Endothelial cell of hepatic sinusoid (primary cell): ENCODE data around the gene STUM.

Experiments used
- in situ Hi-C: cut with HindIII; loops from 2 replicates; pipeline ENCODE4 v1.10.0; 2017; ENCODE audit warnings: low sequenced_read_pairs

The STUM gene

GRCh38 chr1:226558036-226558650, 9.6 kb downstream of the STUM start:
- in situ Hi-C loops: no loop called here

DNA sequence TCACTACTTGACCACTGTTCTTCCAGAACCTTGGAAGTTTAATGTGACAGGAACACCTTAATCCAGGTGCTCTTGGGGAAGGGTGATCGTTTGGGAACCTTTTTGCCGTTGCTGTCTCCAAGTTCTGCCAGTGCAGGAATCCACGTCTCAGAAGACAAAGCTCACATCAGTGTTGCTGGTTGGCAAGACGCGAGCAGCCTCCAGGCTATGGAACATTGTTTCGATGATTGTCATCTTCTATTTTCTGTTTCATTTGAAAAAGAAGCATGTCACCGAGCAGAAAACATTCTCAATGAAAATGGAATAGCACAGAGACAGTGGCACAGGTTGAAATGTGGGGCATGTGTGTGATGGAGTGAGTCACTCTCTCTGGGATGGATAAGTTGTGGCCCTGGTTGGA, 11.7 kb downstream of the STUM start:
- in situ Hi-C loops: no loop called here

DNA sequence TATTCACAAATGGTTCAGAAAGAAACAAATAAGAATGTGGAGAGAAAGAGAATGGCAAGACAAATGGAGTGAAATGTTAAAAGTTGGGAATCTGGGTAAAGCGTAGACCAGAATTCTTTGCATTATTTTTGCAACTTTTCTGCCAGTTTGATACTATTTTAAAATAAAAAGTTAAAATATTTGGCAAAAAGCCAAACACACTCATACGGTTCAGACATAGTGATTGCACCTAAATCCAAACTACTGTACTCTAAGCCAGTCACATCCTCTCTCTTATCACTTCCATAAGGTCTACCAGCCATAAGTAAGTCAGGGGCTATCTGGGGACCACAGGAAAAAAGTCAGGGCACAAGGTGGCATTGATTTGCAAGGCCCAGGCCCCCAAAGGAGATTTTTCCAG, 14.4 kb downstream of the STUM start:
- in situ Hi-C loops: no loop called here

DNA sequence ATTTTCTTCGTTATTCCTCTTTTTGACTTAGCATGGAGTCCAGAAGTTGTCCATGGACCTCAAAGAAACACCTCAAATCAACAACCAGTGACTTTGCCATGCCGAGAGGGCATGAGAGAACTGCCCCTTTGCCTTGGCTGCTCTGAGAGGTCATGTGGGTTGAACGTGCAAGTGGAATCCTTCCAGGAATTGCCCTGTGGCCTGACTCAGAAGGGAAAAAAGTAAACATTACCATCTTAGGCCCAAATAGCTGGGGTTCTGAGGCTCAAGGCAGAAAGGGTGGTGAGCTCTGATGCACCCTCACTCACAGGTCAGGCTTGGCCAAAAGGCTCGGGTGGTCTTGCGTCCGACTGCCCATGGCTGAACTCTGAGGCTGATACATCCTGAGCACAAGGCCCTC, 15.1 kb downstream of the STUM start:
- in situ Hi-C loops: no loop called here

DNA sequence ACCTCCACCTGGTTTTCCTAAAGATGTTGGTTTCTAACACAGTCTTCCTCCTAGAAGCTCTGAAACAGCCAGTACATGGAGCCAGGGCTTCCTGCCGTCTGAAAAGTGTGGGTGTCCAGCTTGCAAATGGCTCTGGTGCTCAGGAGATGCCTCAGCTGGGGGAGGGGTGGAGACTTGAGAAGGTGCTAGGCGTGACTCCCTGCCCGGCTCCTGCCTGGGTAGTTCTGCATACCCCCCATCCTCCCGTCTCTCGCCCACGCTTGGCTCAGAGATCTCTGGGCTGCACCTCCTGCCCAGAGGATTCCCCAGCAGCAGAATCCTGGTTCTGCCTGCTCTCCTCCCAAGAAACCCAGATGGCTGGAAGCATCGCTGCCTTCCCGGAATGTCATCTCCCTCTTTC, 16.9 kb downstream of the STUM start:
- in situ Hi-C loops: no loop called here

DNA sequence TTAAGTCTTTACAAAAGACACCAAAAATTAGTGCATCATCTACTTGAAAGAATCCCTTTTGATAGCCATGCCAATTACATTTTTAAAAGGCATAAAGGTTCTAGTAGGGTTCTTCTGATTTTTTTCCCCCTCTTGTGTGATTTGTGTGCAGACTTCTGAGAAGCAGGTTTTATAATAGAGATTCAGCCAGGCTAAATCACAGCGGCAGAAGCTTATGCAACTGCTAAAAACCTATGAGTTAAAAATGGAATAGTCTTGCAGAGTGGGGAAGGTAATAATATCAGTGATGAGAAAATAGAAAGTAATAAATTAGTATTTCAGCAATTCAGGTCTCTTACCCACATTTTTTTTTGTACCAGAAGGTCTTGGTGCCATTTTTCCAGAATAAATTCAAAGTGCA, 17.7 kb downstream of the STUM start:
- in situ Hi-C loops: no loop called here

DNA sequence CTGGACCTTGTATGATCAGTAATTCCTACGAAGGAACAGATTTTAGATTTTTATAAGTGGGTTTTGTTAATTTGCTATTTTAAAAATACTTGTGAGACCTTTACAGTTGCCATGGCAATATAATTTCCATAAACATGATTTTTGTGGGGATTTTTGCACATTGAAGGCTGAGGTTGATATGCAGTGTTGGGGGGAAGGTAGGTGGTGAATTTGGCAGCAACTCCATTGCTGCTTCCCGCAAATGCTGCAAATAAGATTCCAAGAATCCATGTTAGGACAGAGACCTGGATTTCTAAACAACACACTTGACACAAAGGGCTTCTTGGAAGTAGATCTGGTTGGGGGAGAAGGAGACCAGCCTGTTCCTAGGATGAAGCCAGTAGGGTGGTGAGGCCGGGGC, 18.2 kb downstream of the STUM start:
- in situ Hi-C loops: no loop called here

DNA sequence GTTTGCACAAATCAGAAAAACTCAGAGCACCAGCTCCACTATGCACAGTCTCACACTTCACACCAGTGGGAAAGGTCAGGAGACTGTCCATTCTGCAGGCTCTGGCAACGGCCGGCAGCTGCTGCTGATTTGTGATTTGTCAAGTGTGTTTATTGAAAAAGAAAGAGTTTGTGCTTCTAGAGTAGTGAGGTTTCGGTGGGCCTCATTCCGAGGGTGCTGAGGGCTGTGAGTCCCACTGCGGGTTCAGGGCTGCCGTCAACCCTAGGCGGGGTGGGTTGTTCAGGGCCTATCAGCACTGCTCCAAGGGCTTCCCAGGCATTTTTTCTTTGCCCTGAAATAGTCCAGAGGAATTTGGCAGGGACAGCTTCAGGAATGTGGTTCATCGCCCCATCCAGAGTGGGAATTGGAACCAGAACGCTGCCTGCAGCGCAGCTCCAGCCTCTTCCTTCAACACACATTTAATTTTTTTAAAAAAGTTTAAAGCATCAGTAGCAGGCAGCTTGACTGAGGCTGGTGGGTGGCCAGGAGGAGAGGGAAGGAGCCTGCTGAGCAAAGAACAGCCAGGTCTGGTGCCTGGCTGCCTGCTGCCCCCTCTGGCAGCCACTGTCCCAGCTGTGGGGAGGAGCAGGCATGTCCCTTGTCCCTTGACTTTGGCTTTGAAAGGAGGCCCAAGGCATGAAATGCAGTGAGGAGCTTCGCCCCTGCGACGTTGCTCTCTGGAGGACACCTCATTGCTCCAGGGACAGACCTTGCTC, 19.7 kb downstream of the STUM start:
- in situ Hi-C loops: no loop called here

DNA sequence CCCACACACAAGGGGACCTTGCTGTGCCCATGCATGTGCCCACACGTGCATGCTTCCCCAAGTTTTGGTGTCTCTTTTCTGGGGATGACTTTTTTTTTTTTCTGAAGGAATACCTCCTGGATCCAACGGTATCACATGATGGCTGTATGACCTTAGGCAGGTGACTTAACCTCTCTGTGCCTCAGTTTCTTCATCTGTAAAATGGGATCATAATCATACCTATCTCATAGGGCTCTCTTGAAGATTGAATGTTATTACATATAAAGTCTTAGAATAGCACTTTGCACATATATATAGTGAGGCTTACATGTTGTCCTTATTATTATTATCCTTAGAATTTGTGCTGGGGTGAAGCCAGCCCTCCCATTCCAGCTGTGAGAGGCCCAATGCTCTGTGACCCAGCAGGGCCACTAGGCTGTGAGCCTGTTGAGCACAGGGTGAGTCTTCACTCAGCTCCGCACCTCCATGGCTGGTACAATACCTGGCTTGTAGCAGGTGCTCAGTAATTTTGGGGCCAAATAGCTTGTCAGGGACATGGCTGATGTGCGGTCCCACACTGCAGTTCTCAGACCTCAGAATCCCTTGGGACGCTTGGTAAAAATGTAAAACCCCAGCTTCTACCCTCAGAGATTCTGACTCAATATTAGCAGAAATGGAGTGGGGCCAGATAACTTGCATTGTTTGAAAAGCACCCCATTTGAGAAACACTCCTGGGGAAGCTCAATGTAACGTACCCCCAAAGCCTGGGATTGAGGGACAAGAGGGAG, 20.6 kb downstream of the STUM start:
- in situ Hi-C loops: no loop called here

GRCh38 chr1:226569879-226570547, 21.4 kb downstream of the STUM start:
- in situ Hi-C loops: no loop called here

DNA sequence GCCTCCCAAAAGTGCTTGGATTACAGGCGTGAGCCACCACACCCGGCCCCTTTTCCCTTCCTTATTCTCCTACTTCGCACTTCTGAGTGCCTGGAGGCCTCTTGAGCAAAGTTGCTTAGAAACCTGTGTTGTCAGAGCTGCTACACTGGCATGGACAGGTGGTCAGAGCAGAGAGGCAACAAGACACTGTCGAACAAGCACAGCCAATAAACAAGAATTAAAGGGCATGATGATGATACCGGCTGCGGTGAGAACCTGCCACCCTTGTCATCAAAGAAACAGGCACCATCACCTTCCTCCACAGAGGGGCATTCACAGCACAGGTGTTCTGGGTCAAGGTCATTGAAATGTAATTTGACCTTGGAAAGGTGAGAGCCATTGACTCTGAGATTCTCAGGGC, 23.3 kb downstream of the STUM start:
- in situ Hi-C loops: no loop called here

GRCh38 chr1:226572325-226572726, 23.8 kb downstream of the STUM start:
- in situ Hi-C loops: no loop called here

DNA sequence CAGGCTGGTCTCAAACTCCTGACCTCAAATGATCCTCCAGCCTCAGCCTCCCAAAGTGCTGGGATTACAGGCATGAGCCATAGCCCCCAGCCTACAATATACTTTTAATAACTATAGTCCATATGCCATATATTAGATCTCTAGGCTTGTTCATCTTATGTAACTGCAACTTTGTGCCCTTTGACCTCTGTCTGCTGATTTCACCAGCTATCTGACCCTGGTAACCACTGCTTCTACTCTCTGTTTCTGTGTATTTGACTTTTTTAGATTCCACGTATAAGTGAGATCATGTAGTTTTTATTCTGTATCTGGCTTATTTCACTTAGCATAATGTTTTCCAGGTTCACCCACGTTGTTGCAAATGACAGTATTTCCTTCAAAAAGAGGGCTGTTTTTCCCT, 25.5 kb downstream of the STUM start:
- in situ Hi-C loops: no loop called here

DNA sequence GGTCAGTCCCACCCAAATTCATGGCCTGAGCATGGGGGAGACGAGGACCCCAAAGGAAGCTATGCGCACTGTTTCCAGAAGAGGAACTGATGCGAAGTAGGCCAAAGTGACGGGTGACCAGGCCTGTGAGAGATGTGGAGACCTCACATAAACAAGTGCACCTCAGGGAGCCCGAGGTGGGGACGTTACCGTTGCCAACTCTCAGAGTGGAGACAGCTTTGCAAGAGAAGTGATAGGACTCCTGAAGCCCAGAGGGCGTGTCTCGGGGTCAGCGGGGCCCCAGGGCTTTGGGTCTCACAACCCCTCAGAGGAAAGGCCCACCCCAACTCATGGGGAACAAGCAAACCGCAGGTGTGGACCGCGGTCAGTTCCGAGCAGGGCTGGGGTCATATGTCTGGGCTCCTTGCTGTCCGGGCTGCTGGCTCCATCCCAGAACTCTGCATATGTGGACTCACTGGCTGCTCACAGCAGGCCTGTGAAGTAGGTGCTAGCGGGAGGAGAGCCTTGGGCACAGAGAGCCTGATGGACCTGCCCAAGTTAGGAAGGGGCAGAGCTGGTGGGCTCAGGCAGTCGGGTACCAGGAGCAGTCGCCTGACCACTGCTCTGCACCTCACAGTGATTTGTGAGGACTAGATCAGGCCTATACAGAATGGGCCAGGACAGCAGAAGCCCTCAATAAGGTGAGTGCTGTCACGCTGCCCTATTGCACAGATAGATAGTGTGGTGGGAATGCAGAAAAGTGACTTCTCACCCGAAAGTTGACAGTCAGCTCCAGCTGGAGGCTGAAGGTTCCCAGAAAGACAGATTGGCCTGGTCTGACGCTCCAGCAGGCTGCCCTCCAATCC, 26.2 kb downstream of the STUM start:
- in situ Hi-C loops: no loop called here

GRCh38 chr1:226575436-226575720, 26.8 kb downstream of the STUM start:
- in situ Hi-C loops: no loop called here

DNA sequence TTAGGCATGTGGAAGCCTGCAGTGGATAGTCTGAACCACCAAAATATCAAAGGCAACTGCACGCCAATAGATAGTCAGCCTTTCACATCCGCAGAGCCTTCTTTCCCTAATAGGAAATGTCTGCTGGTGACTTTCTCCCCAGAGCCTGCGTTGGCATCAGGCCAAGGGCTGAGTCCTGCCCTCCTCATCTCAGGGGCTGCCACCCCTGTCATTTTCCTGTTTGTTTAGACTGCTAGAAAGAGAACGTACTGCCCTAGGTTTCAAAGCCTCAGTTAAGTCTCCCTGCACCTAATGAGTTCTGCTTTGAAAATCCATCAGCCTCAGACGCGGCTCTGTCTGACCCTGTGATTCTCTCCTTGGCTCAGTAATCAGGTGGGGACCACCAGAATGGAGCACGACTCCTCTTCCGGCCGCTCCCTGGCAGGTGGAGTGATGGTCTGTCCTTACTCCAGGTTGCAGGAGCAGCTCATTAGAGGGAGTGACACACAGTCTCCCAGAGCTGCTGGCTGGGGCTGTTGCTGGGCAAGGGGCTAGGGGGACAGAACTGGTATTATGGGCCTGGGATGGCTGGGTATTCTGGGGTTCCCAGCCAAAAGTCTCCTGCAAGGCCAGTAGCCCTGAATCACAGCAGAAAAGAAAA, 27.3 kb downstream of the STUM start:
- in situ Hi-C loops: no loop called here

DNA sequence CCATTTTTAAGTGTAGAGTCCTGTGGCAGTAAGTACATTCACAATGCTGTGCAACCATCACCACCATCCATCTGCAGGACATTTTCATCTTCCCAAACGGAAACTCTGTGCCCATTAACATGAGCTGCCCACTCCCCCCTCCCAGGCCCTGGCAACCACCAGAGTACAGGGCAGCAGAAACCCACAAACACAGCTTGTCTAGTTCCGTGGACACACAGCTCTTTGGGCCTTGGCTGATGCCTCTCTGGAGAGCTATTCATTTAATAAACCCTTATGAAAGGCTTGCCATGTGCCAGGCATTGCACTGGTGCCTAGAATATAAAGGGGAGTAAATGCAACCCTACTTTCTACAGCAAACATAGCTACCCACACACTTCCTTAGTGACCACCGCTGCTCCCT, 28.0 kb downstream of the STUM start:
- in situ Hi-C loops: no loop called here

- in situ Hi-C loops: no loop called here
These were observed 29.0 kb downstream of the STUM start for GRCh38 chr1:226577401-226578180.

GRCh38 chr1:226578946-226579578, 30.5 kb downstream of the STUM start:
- in situ Hi-C loops: no loop called here
